GM23248 (cell line): Measurements from ENCODE around the gene SMARCE1. TPM values are rescaled to one million over a fixed set of nuclear protein-coding genes. Genes with fewer than 3 reads are reported as not detected.

Experiments used
- DNase-seq: peaks from one replicate; pipeline ENCODE4 v3.0.0-alpha.2; 2015
- H2AFZ ChIP-seq: fragments of 200-600 bp; sonication (generic); 2 replicates; pipeline ENCODE4 v1.6.1; 2016; ENCODE audit warnings: antibody characterized with exemption
- H3F3A ChIP-seq: fragments of 200-600 bp; sonication (generic); 2 replicates; pipeline ENCODE4 v1.6.1; 2016; ENCODE audit warnings: mild to moderate bottlenecking, antibody characterized with exemption, mixed run types; ENCODE audit not compliant: insufficient read depth
- H3K27ac ChIP-seq: fragments of 200-600 bp; sonication (generic); 2 replicates; pipeline ENCODE4 v1.5.1; 2016; ENCODE audit warnings: mild to moderate bottlenecking
- H3K27me3 ChIP-seq: fragments of 200-600 bp; sonication (generic); replicated peaks from 2 replicates; pipeline ENCODE4 v1.6.1; 2016; ENCODE audit warnings: mild to moderate bottlenecking; ENCODE audit not compliant: insufficient read depth
- H3K36me3 ChIP-seq: fragments of 200-600 bp; sonication (generic); 2 replicates; pipeline ENCODE4 v1.6.1; 2016; ENCODE audit warnings: low read depth, mild to moderate bottlenecking
- H3K4me1 ChIP-seq: fragments of 200-600 bp; sonication (generic); 2 replicates; pipeline ENCODE4 v1.6.1; 2016; ENCODE audit warnings: mild to moderate bottlenecking; ENCODE audit not compliant: insufficient read depth
- H3K4me2 ChIP-seq: fragments of 200-600 bp; sonication (generic); one replicate; pipeline ENCODE4 v1.6.1; 2016; ENCODE audit warnings: mild to moderate bottlenecking; ENCODE audit not compliant: unreplicated experiment
- H3K4me3 ChIP-seq: fragments of 200-600 bp; sonication (generic); 2 replicates; pipeline ENCODE4 v1.5.1; 2016; ENCODE audit warnings: mild to moderate bottlenecking
- H3K79me2 ChIP-seq: fragments of 200-600 bp; sonication (generic); 2 replicates; pipeline ENCODE4 v1.6.1; 2016; ENCODE audit warnings: mild to moderate bottlenecking; ENCODE audit not compliant: insufficient read depth
- H3K9ac ChIP-seq: fragments of 200-600 bp; sonication (generic); 2 replicates; pipeline ENCODE4 v1.6.1; 2016; ENCODE audit warnings: mild to moderate bottlenecking
- H3K9me2 ChIP-seq: fragments of 200-600 bp; sonication (generic); 2 replicates; pipeline ENCODE4 v1.6.1; 2016; ENCODE audit warnings: mixed run types, mild to moderate bottlenecking, moderate library complexity; ENCODE audit not compliant: insufficient read depth
- H3K9me3 ChIP-seq: fragments of 200-600 bp; sonication (generic); one replicate; pipeline ENCODE4 v1.6.1; 2017; ENCODE audit warnings: low read depth
- H4K20me1 ChIP-seq: fragments of 200-600 bp; sonication (generic); 2 replicates; pipeline ENCODE4 v1.6.0; 2016; ENCODE audit not compliant: insufficient read depth
- EZH2 ChIP-seq: fragments of 200-600 bp; sonication (generic); IDR thresholded peaks from 2 replicates; pipeline ENCODE4 v1.6.1; 2018; ENCODE audit warnings: antibody characterized with exemption, mild to moderate bottlenecking; ENCODE audit not compliant: insufficient read depth, poor library complexity, severe bottlenecking
- EZH2phosphoT487 ChIP-seq: fragments of 200-600 bp; sonication (generic); IDR thresholded peaks from 2 replicates; pipeline ENCODE4 v1.6.1; 2018; ENCODE audit warnings: antibody characterized with exemption, moderate library complexity, mild to moderate bottlenecking, low read depth; ENCODE audit not compliant: insufficient read depth
- WGBS, 2 experiments: methylation state at CpG; one replicate each; pipeline ENCODE4 v1.1.6; 2015 to 2017; ENCODE audit warnings: low lambda C conversion rate in 2 of 2, low coverage in 1 of 2; ENCODE audit errors: missing lambda C conversion rate in 2 of 2; 5-methylcytosine and 5-hydroxymethylcytosine counted together
- in situ Hi-C: fragments of 300-500 bp; cut with MboI; formaldehyde crosslinking; loops from 2 replicates; pipeline ENCODE4 v1.15.0; 2020
- polyA plus RNA-seq: library from polyadenylated mRNA; unstranded; fragments of >200 nt; fragmentation: Nextera tagmentation; extraction: Ambion mirVana; gene quantifications from 2 replicates; pipeline ENCODE4 v1.2.1, GENCODE V29; 2016
- total RNA-seq: library from RNA; depleted of rRNA; stranded (reverse); fragments of >200 nt; shearing (Covaris generic); gene quantifications from 2 replicates; pipeline ENCODE4 v1.2.3, GENCODE V29; 2014; rRNA removed

Gene SMARCE1
- total and polyA plus RNA-seq, 2 experiments from 2014 or later, result 67.4 to 144 TPM

- H3K4me2 ChIP-seq, result no peak overlapping the region
- in situ Hi-C loops, result no loop called here
Observed at GRCh38 chr17:40580140-40580539, 67.5 kb downstream of the SMARCE1 start.

GRCh38 chr17:40579471-40579870 is 68.1 kb downstream of the SMARCE1 start:
- H3K27me3 ChIP-seq, result peaks cover 6% of the 10 kb centered on the region
- H3K9me3 ChIP-seq, result peaks cover 7% of the 10 kb centered on the region
- no peak overlapping the region for H3K4me2 ChIP-seq
- H3K79me2 ChIP-seq, result no peaks in the 10 kb centered on the region
- in situ Hi-C loops, result no loop called here
- H3K9me2 ChIP-seq, result no peaks in the 10 kb centered on the region
- no peak for DNase-seq
- H3K4me3 ChIP-seq, result no peak overlapping the region
- 67 to 74% methylated on average over 3 of the region's 3 CpGs for WGBS, 2 experiments
- H3K4me1 ChIP-seq, result no peaks in the 10 kb centered on the region
- H4K20me1 ChIP-seq, result no peaks in the 10 kb centered on the region
- no peak for TF ChIP-seq EZH2phosphoT487
- TF ChIP-seq EZH2, result no peak
- H3K9ac ChIP-seq, result no peak overlapping the region
- H2AFZ ChIP-seq, result no peak overlapping the region
- H3K36me3 ChIP-seq, result no peaks in the 10 kb centered on the region
- H3F3A ChIP-seq, result no peaks in the 10 kb centered on the region
- no peak overlapping the region for H3K27ac ChIP-seq

More at GRCh38 chr17:40580140-40580539, 67.5 kb downstream of the SMARCE1 start:
- Histone ChIP-seq H3F3A (no peaks in the 10 kb centered on the region), H3K79me2 (no peaks in the 10 kb centered on the region), H3K9me2 (no peaks in the 10 kb centered on the region), H3K4me3 (no peak overlapping the region), H2AFZ (no peak overlapping the region), H3K27me3 (peaks cover 6% of the 10 kb centered on the region), H3K27ac (no peak overlapping the region), H3K9me3 (peaks cover under 1% of the 10 kb centered on the region), H3K9ac (no peak overlapping the region), H3K4me1 (no peaks in the 10 kb centered on the region), H3K36me3 (no peaks in the 10 kb centered on the region), H4K20me1 (no peaks in the 10 kb centered on the region)
- TF ChIP-seq EZH2 (no peak), EZH2phosphoT487 (no peak)
- no peak for DNase-seq

DNA sequence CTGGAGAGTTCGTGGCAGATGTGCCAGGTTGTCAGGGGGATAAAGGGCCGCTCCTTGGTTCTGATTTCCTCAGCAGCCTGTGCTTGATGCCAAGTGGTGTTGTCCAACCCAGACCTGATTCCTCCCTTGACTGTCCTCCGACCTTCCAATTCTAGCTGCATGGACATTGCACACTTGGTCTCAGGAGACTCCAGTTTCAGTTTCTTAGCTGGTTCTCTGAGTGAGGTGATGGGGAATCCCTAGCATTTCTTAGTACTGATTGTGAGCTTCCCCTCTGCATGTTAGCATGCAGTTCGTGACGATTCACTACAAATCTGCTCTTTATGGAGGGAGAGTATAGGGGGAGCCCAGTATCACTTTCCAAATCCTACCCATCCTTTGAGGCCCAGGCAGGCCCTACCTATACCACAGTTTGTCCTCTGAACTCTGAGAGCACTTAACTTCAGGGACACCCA is 70.0 kb downstream of the SMARCE1 start:
- Histone ChIP-seq H3K4me3 (no peak overlapping the region), H3F3A (no peaks in the 10 kb centered on the region), H3K9me3 (peaks cover 9% of the 10 kb centered on the region), H3K9me2 (no peaks in the 10 kb centered on the region), H3K4me1 (no peaks in the 10 kb centered on the region), H3K79me2 (no peaks in the 10 kb centered on the region), H3K9ac (no peak overlapping the region), H3K4me2 (no peak overlapping the region), H4K20me1 (no peaks in the 10 kb centered on the region), H3K27me3 (peaks cover 6% of the 10 kb centered on the region; the same call in 1 of the 2 replicates), H3K27ac (no peak overlapping the region), H3K36me3 (no peaks in the 10 kb centered on the region), H2AFZ (no peak overlapping the region)
- no peak for DNase-seq
- TF ChIP-seq EZH2 (no peak), EZH2phosphoT487 (no peak)
- WGBS, 2 experiments, result 59 to 67% methylated on average over 5 of the region's 5 CpGs
- in situ Hi-C loops, result no loop called here

GRCh38 chr17:40576113-40576740 is 71.4 kb downstream of the SMARCE1 start:
- Histone ChIP-seq H3K4me2 (no peak overlapping the region), H3K27me3 (peaks cover 6% of the 10 kb centered on the region; the same call in 1 of the 2 replicates), H3K9ac (no peak overlapping the region), H3K36me3 (no peaks in the 10 kb centered on the region), H4K20me1 (no peaks in the 10 kb centered on the region), H3K27ac (no peak overlapping the region), H3K4me3 (no peak overlapping the region), H3K9me2 (no peaks in the 10 kb centered on the region), H3K79me2 (no peaks in the 10 kb centered on the region), H3K9me3 (peaks cover 9% of the 10 kb centered on the region), H2AFZ (no peak overlapping the region), H3F3A (no peaks in the 10 kb centered on the region), H3K4me1 (no peaks in the 10 kb centered on the region)
- in situ Hi-C loops, result no loop called here
- WGBS, 2 experiments, result 29 to 38% methylated on average over 5 of the region's 5 CpGs
- DNase-seq, result no peak
- TF ChIP-seq EZH2 (no peak), EZH2phosphoT487 (no peak)

Other genes starting within 250 kb of the SMARCE1 start
- gene TOP2A, start 229.9 kb downstream of the SMARCE1 start, total RNA-seq, result 71.4 and 75.8 TPM in 2 replicates
- 39.6 and 47.0 TPM in 2 replicates for gene TOP2A, start 229.9 kb downstream of the SMARCE1 start, polyA plus RNA-seq
- 361 and 408 TPM in 2 replicates for gene IGFBP4, start 204.4 kb downstream of the SMARCE1 start, total RNA-seq
- 1,209 and 1,277 TPM in 2 replicates for gene IGFBP4, start 204.4 kb downstream of the SMARCE1 start, polyA plus RNA-seq
- gene TNS4, start 146.2 kb downstream of the SMARCE1 start, total RNA-seq, result not detected in 2 replicates
- 0.20 and 0.44 TPM in 2 replicates for gene TNS4, start 146.2 kb downstream of the SMARCE1 start, polyA plus RNA-seq
- not detected in 2 replicates for gene CCR7, start 82.3 kb downstream of the SMARCE1 start, total RNA-seq
- gene CCR7, start 82.3 kb downstream of the SMARCE1 start, polyA plus RNA-seq, result 0.68 and 1.2 TPM in 2 replicates
- not detected in 2 replicates for gene KRT222, start 17.4 kb upstream of the SMARCE1 start, total RNA-seq
- not detected in 2 replicates for gene KRT222, start 17.4 kb upstream of the SMARCE1 start, polyA plus RNA-seq
- not detected in 2 replicates for gene KRT24, start 55.9 kb upstream of the SMARCE1 start, total RNA-seq
- gene KRT24, start 55.9 kb upstream of the SMARCE1 start, polyA plus RNA-seq, result not detected in 2 replicates
- not detected in 2 replicates for gene KRT25, start 107.5 kb upstream of the SMARCE1 start, total RNA-seq
- gene KRT25, start 107.5 kb upstream of the SMARCE1 start, polyA plus RNA-seq, result not detected in 2 replicates
- not detected in 2 replicates for gene KRT26, start 124.4 kb upstream of the SMARCE1 start, total RNA-seq
- gene KRT26, start 124.4 kb upstream of the SMARCE1 start, polyA plus RNA-seq, result not detected in 2 replicates
- gene KRT27, start 134.7 kb upstream of the SMARCE1 start, total RNA-seq, result not detected in 2 replicates
- gene KRT27, start 134.7 kb upstream of the SMARCE1 start, polyA plus RNA-seq, result not detected in 2 replicates
- gene KRT28, start 152.1 kb upstream of the SMARCE1 start, total RNA-seq, result not detected in 2 replicates
- gene KRT28, start 152.1 kb upstream of the SMARCE1 start, polyA plus RNA-seq, result not detected in 2 replicates
- 21.8 and 23.3 TPM in 2 replicates for gene KRT10, start 174.8 kb upstream of the SMARCE1 start, total RNA-seq
- gene KRT10, start 174.8 kb upstream of the SMARCE1 start, polyA plus RNA-seq, result 141 and 145 TPM in 2 replicates
- gene KRT12, start 219.4 kb upstream of the SMARCE1 start, total RNA-seq, result not detected in 2 replicates
- gene KRT12, start 219.4 kb upstream of the SMARCE1 start, polyA plus RNA-seq, result not detected in 2 replicates
- not detected in 2 replicates for gene KRT20, start 237.4 kb upstream of the SMARCE1 start, total RNA-seq
- gene KRT20, start 237.4 kb upstream of the SMARCE1 start, polyA plus RNA-seq, result not detected in 2 replicates